Smooth muscle cell (in vitro differentiated cells): ENCODE measurements around the gene FUNDC2. TPM values are rescaled to one million over a fixed set of nuclear protein-coding genes. Genes with fewer than 3 reads are reported as not detected.
A peak's percentile ranks its signal among the peaks of the same experiment; 100 is the strongest.

Experiments
- DNase-seq: peaks from one replicate; lab custom pipeline; 2025; ENCODE audit not compliant: unreplicated experiment; lab: John Stamatoyannopoulos, UW
- H2AFZ ChIP-seq: fragments of 200-600 bp; sonication (generic); 2 replicates; pipeline ENCODE4 v1.6.0; 2016; ENCODE audit warnings: antibody characterized with exemption, low read depth, mild to moderate bottlenecking
- H3F3A ChIP-seq: fragments of 200-600 bp; sonication (generic); 2 replicates; pipeline ENCODE4 v1.6.0; 2017; ENCODE audit warnings: antibody characterized with exemption, low read depth
- H3K27ac ChIP-seq: fragments of 200-600 bp; sonication (generic); 2 replicates; pipeline ENCODE4 v1.5.1; 2016; ENCODE audit warnings: low read depth, mild to moderate bottlenecking
- H3K27me3 ChIP-seq: fragments of 200-600 bp; sonication (generic); 2 replicates; pipeline ENCODE4 v1.6.1; 2016; ENCODE audit warnings: low read depth, mild to moderate bottlenecking
- H3K36me3 ChIP-seq: fragments of 200-600 bp; sonication (generic); 2 replicates; pipeline ENCODE4 v1.5.1; 2016; ENCODE audit warnings: low read depth
- H3K4me1 ChIP-seq: fragments of 200-600 bp; sonication (generic); 2 replicates; pipeline ENCODE4 v1.5.1; 2016; ENCODE audit warnings: low read depth
- H3K4me2 ChIP-seq: fragments of 200-600 bp; sonication (generic); 2 replicates; pipeline ENCODE4 v1.6.0; 2016; ENCODE audit warnings: mild to moderate bottlenecking
- H3K4me3 ChIP-seq: fragments of 200-600 bp; sonication (generic); 2 replicates; pipeline ENCODE4 v1.5.1; 2016; ENCODE audit warnings: mild to moderate bottlenecking
- H3K79me2 ChIP-seq: fragments of 200-600 bp; sonication (generic); 2 replicates; pipeline ENCODE4 v1.6.0; 2016; ENCODE audit warnings: low read depth, mild to moderate bottlenecking
- H3K9ac ChIP-seq: fragments of 200-600 bp; sonication (generic); 2 replicates; pipeline ENCODE4 v1.6.0; 2016; ENCODE audit warnings: low read depth
- H3K9me3 ChIP-seq: fragments of 200-600 bp; sonication (generic); replicated peaks from 2 replicates; pipeline ENCODE4 v1.5.1; 2016; ENCODE audit warnings: low read depth
- H4K20me1 ChIP-seq: fragments of 200-600 bp; sonication (generic); 2 replicates; pipeline ENCODE4 v1.6.0; 2016; ENCODE audit warnings: low read depth
- CTCF ChIP-seq: fragments of 200-600 bp; sonication (generic); IDR thresholded peaks from 2 replicates; pipeline ENCODE4 v1.5.1; 2017; ENCODE audit warnings: borderline replicate concordance, mild to moderate bottlenecking, antibody characterized with exemption; ENCODE audit not compliant: insufficient read depth, poor library complexity, severe bottlenecking
- WGBS: methylation state at CpG from one replicate; pipeline ENCODE4 v1.1.7; 2016; ENCODE audit warnings: low lambda C conversion rate; 5-methylcytosine and 5-hydroxymethylcytosine counted together
- polyA plus RNA-seq: library from polyadenylated mRNA; unstranded; fragments of >200 nt; fragmentation: Nextera tagmentation; extraction: Ambion mirVana; gene quantifications from 2 replicates; pipeline ENCODE4 v1.2.1, GENCODE V29; 2016
- total RNA-seq: library from RNA; depleted of rRNA; stranded (reverse); fragments of >200 nt; gene quantifications from 2 replicates; pipeline ENCODE4 v1.2.3, GENCODE V29; 2014

Gene FUNDC2
- total and polyA plus RNA-seq, 2 experiments from 2014 or later, result 38.3 to 98.2 TPM

GRCh38 chrX:155026420-155026726 is 271 bp upstream of the FUNDC2 start:
- no peak for TF ChIP-seq CTCF
- DNase-seq, result no peak
- Histone ChIP-seq H2AFZ (peak overlapping the region; percentile 35), H3K4me3 (peak overlapping the region; percentile 71), H3K4me2 (peak overlapping the region; percentile 80), H3K79me2 (peaks cover 8% of the 10 kb centered on the region), H4K20me1 (no peaks in the 10 kb centered on the region), H3K4me1 (no peaks in the 10 kb centered on the region), H3F3A (peaks cover 3% of the 10 kb centered on the region), H3K36me3 (no peaks in the 10 kb centered on the region), H3K9ac (peak overlapping the region; percentile 95), H3K27ac (peak overlapping the region; percentile 99), H3K27me3 (no peaks in the 10 kb centered on the region), H3K9me3 (no peaks in the 10 kb centered on the region)
- WGBS, result 50% methylated on average over 15 of the region's 16 CpGs

GRCh38 chrX:155027509-155028066 is 944 bp downstream of the FUNDC2 start:
- Histone ChIP-seq H3K79me2 (peaks cover 8% of the 10 kb centered on the region), H3F3A (peaks cover 3% of the 10 kb centered on the region), H3K27me3 (no peaks in the 10 kb centered on the region), H3K9me3 (no peaks in the 10 kb centered on the region), H4K20me1 (no peaks in the 10 kb centered on the region), H3K4me1 (no peaks in the 10 kb centered on the region), H2AFZ (no peak overlapping the region), H3K4me2 (peak overlapping the region; percentile 90), H3K4me3 (peak overlapping the region; percentile 71), H3K27ac (peak overlapping the region; percentile 99), H3K9ac (peak overlapping the region; percentile 95), H3K36me3 (no peaks in the 10 kb centered on the region)
- 36% methylated on average over 14 of the region's 14 CpGs for WGBS
- no peak for DNase-seq
- no peak for TF ChIP-seq CTCF

GRCh38 chrX:155028129-155028528 is 1.5 kb downstream of the FUNDC2 start:
- peak overlapping the region; percentile 95 for H3K9ac ChIP-seq
- H3K36me3 ChIP-seq, result no peaks in the 10 kb centered on the region
- peak overlapping the region; percentile 90 for H3K4me2 ChIP-seq
- H3K27me3 ChIP-seq, result no peaks in the 10 kb centered on the region
- no peaks in the 10 kb centered on the region for H4K20me1 ChIP-seq
- no peak overlapping the region for H2AFZ ChIP-seq
- H3K4me3 ChIP-seq, result peak overlapping the region; percentile 71
- H3K27ac ChIP-seq, result peak overlapping the region; percentile 99
- peaks cover 12% of the 10 kb centered on the region for H3K79me2 ChIP-seq
- peaks cover 3% of the 10 kb centered on the region for H3F3A ChIP-seq
- no peak for DNase-seq
- no peaks in the 10 kb centered on the region for H3K4me1 ChIP-seq
- no peaks in the 10 kb centered on the region for H3K9me3 ChIP-seq
- no peak for TF ChIP-seq CTCF
- 40% methylated on average over 3 of the region's 3 CpGs for WGBS

- Histone ChIP-seq H3K27ac (peak overlapping the region; percentile 99), H3K4me1 (no peaks in the 10 kb centered on the region), H2AFZ (no peak overlapping the region), H3F3A (peaks cover 3% of the 10 kb centered on the region), H3K79me2 (peaks cover 14% of the 10 kb centered on the region), H3K9me3 (no peaks in the 10 kb centered on the region), H4K20me1 (no peaks in the 10 kb centered on the region), H3K36me3 (no peaks in the 10 kb centered on the region), H3K4me3 (no peak overlapping the region), H3K4me2 (peak overlapping the region; percentile 90), H3K9ac (no peak overlapping the region), H3K27me3 (no peaks in the 10 kb centered on the region)
- WGBS, result 54% methylated on average over 2 of the region's 2 CpGs
- no peak for TF ChIP-seq CTCF
- no peak for DNase-seq
Measured at GRCh38 chrX:155028877-155029291, 2.2 kb downstream of the FUNDC2 start.
